Activated naive CD4-positive, alpha-beta T cell treated with anti-CD3 and anti-CD28 coated beads, Interleukin-2, amount 50 U/mL, for 16 hours (primary cell): ENCODE data around the gene KIAA1549.
A peak's percentile ranks its signal among the peaks of the same experiment; 100 is the strongest.
"Not testable (repeated sequence)": the region's sequence is repeated elsewhere in the genome, so short reads cannot be mapped to it uniquely, and the experiment has no call there.

Experiments used
- DNase-seq: peaks from one replicate; pipeline ENCODE4 v3.0.0-alpha.2; 2020

Gene KIAA1549

GRCh38 chr7:138981332-138982203, at the start of gene KIAA1549:
Gene KIAA1549, minus strand, starts transcription at chr7:138981389. Its CDS starts 120 bp downstream, at chr7:138981269.
- peak; percentile 57 for DNase-seq

- DNase-seq, result no peak
Measured at GRCh38 chr7:139029353-139029752, 48.2 kb upstream of the KIAA1549 start.

- DNase-seq, result no peak
Measured at GRCh38 chr7:139026551-139026950, 45.4 kb upstream of the KIAA1549 start.

- not testable (repeated sequence) for DNase-seq
Measured at GRCh38 chr7:139025861-139026260, 44.7 kb upstream of the KIAA1549 start.

- DNase-seq, result no peak
Measured at GRCh38 chr7:139023076-139023475, 41.9 kb upstream of the KIAA1549 start.

GRCh38 chr7:139022286-139022685, 41.1 kb upstream of the KIAA1549 start:
- DNase-seq, result no peak

GRCh38 chr7:139018910-139019309, 37.7 kb upstream of the KIAA1549 start:
- DNase-seq, result no peak

- peak; percentile 57 for DNase-seq
Measured at GRCh38 chr7:139016931-139017511, 35.8 kb upstream of the KIAA1549 start.

GRCh38 chr7:139011373-139011772, 30.2 kb upstream of the KIAA1549 start:
- no peak for DNase-seq

GRCh38 chr7:139004321-139005090, 23.3 kb upstream of the KIAA1549 start:
- no peak for DNase-seq

GRCh38 chr7:138999414-138999813, 18.2 kb upstream of the KIAA1549 start:
- no peak for DNase-seq

- no peak for DNase-seq
Measured at GRCh38 chr7:138992052-138992531, 10.9 kb upstream of the KIAA1549 start.

- no peak for DNase-seq
Measured at GRCh38 chr7:138987686-138988085, 6.5 kb upstream of the KIAA1549 start.

- no peak for DNase-seq
Measured at GRCh38 chr7:138982204-138982623, 1.0 kb upstream of the KIAA1549 start.

- DNase-seq, result peak; percentile 15
Measured at GRCh38 chr7:138980563-138981291, 462 bp downstream of the KIAA1549 start.

GRCh38 chr7:138979988-138980562, 1.1 kb downstream of the KIAA1549 start:
- DNase-seq, result no peak

- no peak for DNase-seq
Measured at GRCh38 chr7:138979226-138979979, 1.8 kb downstream of the KIAA1549 start.

GRCh38 chr7:138978541-138979184, 2.5 kb downstream of the KIAA1549 start:
- no peak for DNase-seq

GRCh38 chr7:138976161-138976560, 5.0 kb downstream of the KIAA1549 start:
- DNase-seq, result not testable (repeated sequence)

- DNase-seq, result no peak
Measured at GRCh38 chr7:138975343-138976104, 5.7 kb downstream of the KIAA1549 start.
